Thoracic aorta (tissue), 2 donors: Measurements from ENCODE around the gene NMUR2. TPM values are rescaled to one million over a fixed set of nuclear protein-coding genes. Genes with fewer than 3 reads are reported as not detected.

Source experiments
- ATAC-seq: fragments of 150-250 bp; one replicate; pipeline ENCODE4 v1.8.0; 2017; ENCODE audit warnings: low read depth; ENCODE audit not compliant: insufficient number of reproducible peaks, low FRiP score
- DNase-seq: peaks from one replicate; pipeline ENCODE4 v3.0.0-alpha.2; 2020; ENCODE audit warnings: low spot score
- H3K27ac ChIP-seq, 2 donors: fragments of 200-600 bp; sonication (generic); 1 replicate in 1 of 2; 2 replicates in 1 of 2; pipeline ENCODE4 v1.5.1; 2016; ENCODE audit warnings: mild to moderate bottlenecking in 2 of 2, moderate library complexity in 2 of 2
- H3K27me3 ChIP-seq: fragments of 200-600 bp; sonication (generic); replicated peaks from 2 replicates; pipeline ENCODE4 v1.6.0; 2016; ENCODE audit warnings: mild to moderate bottlenecking; ENCODE audit not compliant: insufficient read depth
- H3K36me3 ChIP-seq: fragments of 200-600 bp; sonication (generic); one replicate; pipeline ENCODE4 v1.5.1; 2016
- H3K4me1 ChIP-seq, 2 donors: fragments of 200-600 bp; sonication (generic); 1 replicate in 1 of 2; 2 replicates in 1 of 2; pipeline versions ENCODE4 v1.5.1 to v1.6.0; 2016; ENCODE audit warnings: low read depth in 2 of 2, mild to moderate bottlenecking in 1 of 2; ENCODE audit not compliant: control insufficient read depth in 1 of 2
- H3K4me3 ChIP-seq: fragments of 200-600 bp; sonication (generic); 2 replicates; pipeline ENCODE4 v1.5.1; 2016; ENCODE audit warnings: mild to moderate bottlenecking
- H3K9me3 ChIP-seq: fragments of 200-600 bp; sonication (generic); 2 replicates; pipeline ENCODE4 v1.5.1; 2016
- CTCF ChIP-seq: fragments of 200-600 bp; sonication (generic); IDR thresholded peaks from one replicate; pipeline ENCODE4 v1.5.1; 2019; ENCODE audit warnings: antibody characterized with exemption
- total RNA-seq, 2 donors: library from RNA; depleted of rRNA; stranded (reverse); fragments of >200 nt; gene quantifications; one replicate each; pipeline versions ENCODE4 v1.1.0 to v1.2.3, GENCODE V29; 2016

Gene NMUR2
- total RNA-seq, 2 donors from 2014 or later: not detected

GRCh38 chr5:152356506-152356905 is 48.6 kb downstream of the NMUR2 start:
- H3K27me3 ChIP-seq: no peaks in the 10 kb centered on the region
- H3K4me3 ChIP-seq: no peak overlapping the region
- DNase-seq (no peak), ATAC-seq (no peak)
- H3K9me3 ChIP-seq: no peaks in the 10 kb centered on the region
- no peaks in the 10 kb centered on the region for H3K4me1 ChIP-seq
- TF ChIP-seq CTCF: no peak
- no peaks in the 10 kb centered on the region for H3K36me3 ChIP-seq
- no peak overlapping the region for H3K27ac ChIP-seq

- TF ChIP-seq CTCF: no peak
- ATAC-seq (no peak), DNase-seq (no peak)
- Histone ChIP-seq H3K9me3 (no peaks in the 10 kb centered on the region), H3K27me3 (no peaks in the 10 kb centered on the region), H3K4me1 (no peaks in the 10 kb centered on the region), H3K36me3 (no peaks in the 10 kb centered on the region), H3K27ac (no peak overlapping the region), H3K4me3 (no peak overlapping the region)
Observed at GRCh38 chr5:152355061-152355460, 50.0 kb downstream of the NMUR2 start.

- Histone ChIP-seq H3K27me3 (no peaks in the 10 kb centered on the region), H3K27ac (no peak overlapping the region), H3K9me3 (no peaks in the 10 kb centered on the region), H3K36me3 (no peaks in the 10 kb centered on the region), H3K4me3 (no peak overlapping the region), H3K4me1 (no peaks in the 10 kb centered on the region)
- DNase-seq: no peak
- no peak for TF ChIP-seq CTCF
- ATAC-seq: no peak
Observed at GRCh38 chr5:152353001-152353400, 52.1 kb downstream of the NMUR2 start.

GRCh38 chr5:152349683-152350526 is 55.2 kb downstream of the NMUR2 start:
- Histone ChIP-seq H3K9me3 (no peaks in the 10 kb centered on the region), H3K27me3 (no peaks in the 10 kb centered on the region), H3K4me3 (no peak overlapping the region), H3K36me3 (no peaks in the 10 kb centered on the region), H3K27ac (no peak overlapping the region), H3K4me1 (no peaks in the 10 kb centered on the region)
- peak; percentile 84 for TF ChIP-seq CTCF
- DNase-seq: no peak
- ATAC-seq: no peak
